Bronchial epithelial cell (primary cell): Measurements from ENCODE around the gene UBR3. TPM values are rescaled to one million over a fixed set of nuclear protein-coding genes. Genes with fewer than 3 reads are reported as not detected.
"Not testable (repeated sequence)": the region's sequence is repeated elsewhere in the genome, so short reads cannot be mapped to it uniquely, and the experiment has no call there.

Experiments
- DNase-seq: peaks from one replicate; pipeline ENCODE4 v3.0.0-alpha.2; 2010; ENCODE audit warnings: low read depth
- FAIRE-seq: peaks from 2 replicates; lab custom pipeline; 2011; peaks lifted over from hg19 to GRCh38; lab: Jason Lieb, UNC
- H3K27me3 ChIP-seq: 2 replicates; pipeline ENCODE4 v1.5.1; 2011; ENCODE audit warnings: low read length; ENCODE audit not compliant: control insufficient read depth, insufficient read depth
- H3K36me3 ChIP-seq: 2 replicates; pipeline ENCODE4 v1.5.1; 2011; ENCODE audit warnings: low read length; ENCODE audit not compliant: control insufficient read depth, insufficient read depth
- H3K4me3 ChIP-seq: 2 replicates; pipeline ENCODE4 v1.5.1; 2011; ENCODE audit warnings: mild to moderate bottlenecking, low read depth, low read length, control low read depth
- total RNA-seq: library from RNA; depleted of rRNA; stranded (reverse); fragments of >200 nt; gene quantifications from 2 replicates; pipeline ENCODE4 v1.2.1, GENCODE V29; 2014
- TF ChIP-seq, protein P1 (sequence below): IDR thresholded peaks from 2 replicates; pipeline ENCODE4 v1.5.1; 2011; ENCODE audit warnings: mild to moderate bottlenecking, moderate library complexity, low read length, control low read depth, inconsistent platforms; ENCODE audit not compliant: insufficient read depth, severe bottlenecking

The UBR3 gene
- total RNA-seq, 1 donor from 2014 or later = 18.4 TPM

DNA sequence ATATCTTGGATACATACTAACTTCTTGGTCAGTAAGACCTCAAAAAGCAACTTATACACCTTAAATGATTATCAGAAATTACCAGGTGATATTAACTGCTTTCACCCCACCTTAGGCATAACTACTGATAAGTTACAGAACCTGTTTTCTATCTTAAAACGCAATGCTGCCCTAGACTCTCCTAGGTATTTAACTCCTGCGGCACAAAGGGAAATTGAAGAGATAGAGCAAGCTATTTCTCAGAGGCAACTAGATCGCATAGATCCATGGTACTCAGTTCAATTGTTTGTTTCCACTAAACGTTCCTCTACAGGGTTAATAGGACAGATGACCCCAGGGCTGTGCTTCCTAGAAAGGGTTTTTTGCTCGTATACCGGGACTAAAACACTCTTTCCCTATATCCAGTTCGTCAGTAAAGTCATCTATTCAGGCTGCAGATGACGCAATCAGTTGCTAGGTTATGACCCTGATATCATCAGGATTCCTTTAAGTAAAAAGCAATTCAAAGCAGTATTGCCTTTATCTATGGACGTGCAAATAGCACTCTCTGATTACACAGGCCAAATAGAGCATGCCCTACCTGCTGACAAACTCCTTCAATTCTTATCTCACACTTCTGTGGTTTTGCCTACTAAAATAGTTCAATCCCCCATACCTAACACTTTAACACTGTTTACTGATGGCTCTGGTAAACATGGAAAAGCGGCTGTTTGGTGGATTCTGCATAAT, 288.4 kb downstream of the UBR3 start:
- Histone ChIP-seq H3K27me3 (no peaks in the 10 kb centered on the region), H3K4me3 (no peak overlapping the region), H3K36me3 (no peaks in the 10 kb centered on the region)
- no peak for FAIRE-seq
- DNase-seq = no peak
- TF ChIP-seq, protein P1, sequence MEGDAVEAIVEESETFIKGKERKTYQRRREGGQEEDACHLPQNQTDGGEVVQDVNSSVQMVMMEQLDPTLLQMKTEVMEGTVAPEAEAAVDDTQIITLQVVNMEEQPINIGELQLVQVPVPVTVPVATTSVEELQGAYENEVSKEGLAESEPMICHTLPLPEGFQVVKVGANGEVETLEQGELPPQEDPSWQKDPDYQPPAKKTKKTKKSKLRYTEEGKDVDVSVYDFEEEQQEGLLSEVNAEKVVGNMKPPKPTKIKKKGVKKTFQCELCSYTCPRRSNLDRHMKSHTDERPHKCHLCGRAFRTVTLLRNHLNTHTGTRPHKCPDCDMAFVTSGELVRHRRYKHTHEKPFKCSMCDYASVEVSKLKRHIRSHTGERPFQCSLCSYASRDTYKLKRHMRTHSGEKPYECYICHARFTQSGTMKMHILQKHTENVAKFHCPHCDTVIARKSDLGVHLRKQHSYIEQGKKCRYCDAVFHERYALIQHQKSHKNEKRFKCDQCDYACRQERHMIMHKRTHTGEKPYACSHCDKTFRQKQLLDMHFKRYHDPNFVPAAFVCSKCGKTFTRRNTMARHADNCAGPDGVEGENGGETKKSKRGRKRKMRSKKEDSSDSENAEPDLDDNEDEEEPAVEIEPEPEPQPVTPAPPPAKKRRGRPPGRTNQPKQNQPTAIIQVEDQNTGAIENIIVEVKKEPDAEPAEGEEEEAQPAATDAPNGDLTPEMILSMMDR = no peak

DNA sequence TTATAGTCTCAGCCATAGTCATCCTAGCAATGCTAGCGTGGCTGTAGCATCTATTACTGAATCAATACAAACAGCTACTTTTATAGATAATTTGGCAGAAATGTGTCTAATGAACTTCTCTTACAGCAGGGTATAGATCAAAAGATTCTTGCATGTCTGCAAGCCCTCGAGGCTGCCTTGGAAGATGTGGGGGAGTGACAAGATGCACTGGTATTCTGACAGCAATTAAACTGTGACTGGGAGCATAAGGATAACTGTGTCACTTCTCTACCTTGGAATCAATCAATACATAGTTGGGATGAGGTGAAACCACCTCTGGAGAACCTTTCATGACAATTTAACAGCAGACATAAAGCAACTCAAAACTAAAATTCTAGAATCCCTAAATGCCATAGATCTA, 291.4 kb downstream of the UBR3 start:
- no peaks in the 10 kb centered on the region for H3K27me3 ChIP-seq
- no peak for FAIRE-seq
- TF ChIP-seq, protein P1 = no peak
- DNase-seq = no peak
- H3K4me3 ChIP-seq = no peak overlapping the region
- H3K36me3 ChIP-seq = no peaks in the 10 kb centered on the region

DNA sequence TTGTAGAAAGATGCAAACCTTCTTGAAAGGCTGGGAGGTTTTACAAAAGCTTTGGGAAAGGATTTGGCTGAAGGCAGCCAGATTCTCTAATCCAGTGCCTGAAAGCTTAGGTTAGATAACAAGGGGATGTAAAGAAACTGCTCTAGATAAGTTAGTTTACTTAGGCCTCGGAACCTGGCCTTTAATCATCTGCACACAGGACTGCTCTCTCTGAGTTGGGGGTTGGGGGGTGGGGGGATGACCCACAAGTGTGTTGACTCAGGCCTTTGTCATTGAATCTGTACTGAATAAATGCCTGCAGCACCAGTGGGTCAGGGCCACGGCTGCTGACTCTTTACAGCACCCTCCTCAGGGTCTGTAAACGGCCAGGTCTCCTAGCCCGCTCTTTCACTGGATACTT, 292.1 kb downstream of the UBR3 start:
- not testable (repeated sequence) for FAIRE-seq

DNA sequence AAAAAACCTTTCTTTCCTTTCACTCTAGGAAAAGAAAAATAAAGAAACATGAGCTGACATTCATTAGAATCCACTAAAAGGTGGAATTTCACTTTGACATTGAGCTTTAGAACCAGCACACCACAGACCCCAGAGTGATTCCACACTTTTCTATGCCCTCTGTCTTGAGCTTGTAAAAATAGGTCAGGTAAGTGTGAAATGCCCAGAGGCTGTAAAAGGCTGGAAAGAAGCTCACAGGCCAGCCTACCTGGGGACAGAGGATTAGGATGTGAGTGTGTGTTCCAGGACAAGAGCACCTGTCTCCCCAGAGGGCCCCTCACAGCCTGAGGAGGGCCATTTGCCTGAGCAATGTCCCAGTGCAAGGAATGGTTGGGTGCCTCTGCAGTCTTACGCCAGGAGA, 294.4 kb downstream of the UBR3 start:
- no peak overlapping the region for H3K4me3 ChIP-seq
- H3K36me3 ChIP-seq = no peaks in the 10 kb centered on the region
- TF ChIP-seq, protein P1 = no peak
- no peak for FAIRE-seq
- peak; percentile 47 for DNase-seq
- no peaks in the 10 kb centered on the region for H3K27me3 ChIP-seq

More for the DNA sequence above, 292.1 kb downstream of the UBR3 start:
- not testable (repeated sequence) for DNase-seq, H3K4me3 ChIP-seq, H3K36me3 ChIP-seq, H3K27me3 ChIP-seq

DNA sequence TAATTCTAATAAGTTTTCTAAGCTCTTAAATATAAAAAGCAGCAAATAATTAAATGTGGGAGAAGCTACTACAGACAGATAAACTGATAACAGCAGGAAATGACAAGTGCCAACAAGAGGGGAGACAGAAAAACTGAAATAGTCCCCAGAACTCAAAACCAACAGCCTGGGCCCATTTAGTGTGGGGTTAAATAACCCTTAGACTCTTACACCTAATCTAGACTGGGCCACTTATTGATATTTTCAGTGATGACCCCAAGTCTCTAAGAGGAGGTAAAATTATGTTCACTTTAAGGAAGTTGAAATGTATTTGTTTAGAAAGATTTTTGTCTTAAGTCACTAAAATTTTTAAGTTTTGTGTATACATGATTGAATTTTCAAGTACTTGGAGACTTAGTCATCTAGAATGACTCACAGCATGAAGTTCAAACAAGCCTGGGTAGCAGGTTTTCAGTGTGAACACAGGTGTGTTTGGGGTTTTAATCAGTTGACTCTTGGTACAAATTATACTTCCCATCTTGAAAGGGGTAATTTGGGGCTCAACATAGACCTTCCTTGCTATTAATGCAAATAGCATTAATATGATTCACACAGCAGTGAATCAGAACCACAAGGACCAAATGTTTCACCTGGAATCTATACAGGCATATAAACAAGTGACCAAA, 295.8 kb downstream of the UBR3 start:
- no peaks in the 10 kb centered on the region for H3K27me3 ChIP-seq
- TF ChIP-seq, protein P1 = no peak
- DNase-seq (peak; percentile 99), FAIRE-seq (no peak)
- H3K36me3 ChIP-seq = no peaks in the 10 kb centered on the region
- H3K4me3 ChIP-seq = no peak overlapping the region

DNA sequence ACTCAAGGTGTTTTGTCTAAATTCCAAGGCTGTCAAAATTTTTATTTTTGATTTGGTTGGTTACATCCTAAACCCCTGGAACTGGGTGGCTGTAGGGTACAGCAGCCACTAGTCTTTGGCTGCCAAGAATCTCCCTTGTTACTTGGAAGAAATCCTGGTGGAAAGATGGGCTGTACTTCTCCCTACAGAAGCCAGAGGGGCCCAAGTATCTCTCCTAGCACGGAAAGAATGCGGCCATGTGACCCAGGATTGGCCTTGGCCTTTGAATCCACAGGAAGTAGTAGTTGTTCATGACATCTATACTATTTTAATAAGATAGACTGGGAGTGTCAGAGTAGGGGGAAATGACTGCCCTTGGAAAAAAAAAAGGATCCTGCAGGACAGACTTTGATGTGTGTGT, 296.3 kb downstream of the UBR3 start:
- peak; percentile 52 for DNase-seq
- Histone ChIP-seq H3K4me3 (no peak overlapping the region), H3K27me3 (no peaks in the 10 kb centered on the region), H3K36me3 (no peaks in the 10 kb centered on the region)
- TF ChIP-seq, protein P1 = no peak
- FAIRE-seq = no peak

DNA sequence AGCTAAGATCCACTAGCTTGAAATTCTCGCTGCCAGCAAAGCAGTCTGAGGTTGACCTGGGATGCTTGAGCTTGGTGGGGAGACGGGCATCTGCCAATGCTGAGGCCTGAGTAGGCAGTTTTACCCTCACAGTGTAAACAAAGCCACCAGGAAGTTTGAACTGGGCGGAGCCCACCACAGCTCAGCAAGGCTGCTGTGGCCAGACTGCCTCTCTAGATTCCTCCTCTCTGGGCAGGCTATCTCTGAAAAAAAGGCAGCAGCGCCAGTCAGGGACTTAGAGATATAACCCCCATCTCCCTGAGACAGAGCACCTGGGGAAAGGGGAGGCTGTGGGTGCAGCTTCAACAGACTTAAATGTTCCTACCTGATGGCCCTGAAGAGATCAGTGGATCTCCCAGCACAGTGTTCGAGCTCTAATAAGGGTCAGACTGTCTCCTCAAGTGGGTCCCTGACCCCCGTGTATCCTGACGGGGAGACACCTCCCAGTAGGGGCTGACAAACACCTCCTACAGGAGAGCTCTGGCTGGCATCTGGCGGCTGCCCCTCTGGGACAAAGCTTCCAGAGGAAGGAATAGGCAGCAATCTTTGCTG, 299.0 kb downstream of the UBR3 start:
- not testable (repeated sequence) for H3K27me3 ChIP-seq, H3K4me3 ChIP-seq, FAIRE-seq, DNase-seq, H3K36me3 ChIP-seq
